Right renal cortex interstitium (tissue), 3 donors: ENCODE measurements around the gene MRPL33. TPM values are rescaled to one million over a fixed set of nuclear protein-coding genes. Genes with fewer than 3 reads are reported as not detected.

ENCODE experiments used
- DNase-seq, 3 donors: peaks; one replicate each; pipeline ENCODE4 v3.0.0-alpha.2; 2013; ENCODE audit warnings: low read depth in 3 of 3, low spot score in 2 of 3
- polyA plus RNA-seq, 3 donors: library from polyadenylated mRNA; unstranded; fragments of 120-200 nt; gene quantifications; one replicate each; pipeline ENCODE4 v1.2.1, GENCODE V29; 2013; ENCODE audit not compliant: insufficient read length in 3 of 3

Gene MRPL33
- polyA plus RNA-seq, 3 donors = 182 to 196 (median 183) TPM

DNA sequence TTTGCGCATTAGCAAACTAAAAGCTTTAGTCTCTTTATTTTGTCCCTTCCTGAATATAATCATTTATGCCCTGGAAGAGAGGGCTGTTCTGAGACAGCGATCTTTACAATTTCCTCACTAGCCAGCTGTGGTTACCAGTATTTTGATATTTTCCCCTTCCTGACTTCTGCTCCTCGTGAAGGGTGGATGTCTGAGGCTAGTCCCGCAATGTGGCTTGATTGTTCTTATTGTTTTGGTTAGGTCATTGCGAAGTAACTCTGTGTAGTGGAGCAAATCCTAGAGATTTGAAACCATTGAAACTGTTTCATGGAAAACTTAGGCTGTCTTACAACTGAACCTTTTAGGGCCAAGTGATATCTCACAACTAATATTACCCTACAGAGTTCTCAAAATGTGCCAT lies 2.4 kb downstream of the MRPL33 start:
- DNase-seq = no peak

GRCh38 chr2:27776097-27776496 lies 4.6 kb downstream of the MRPL33 start:
- no peak for DNase-seq

DNA sequence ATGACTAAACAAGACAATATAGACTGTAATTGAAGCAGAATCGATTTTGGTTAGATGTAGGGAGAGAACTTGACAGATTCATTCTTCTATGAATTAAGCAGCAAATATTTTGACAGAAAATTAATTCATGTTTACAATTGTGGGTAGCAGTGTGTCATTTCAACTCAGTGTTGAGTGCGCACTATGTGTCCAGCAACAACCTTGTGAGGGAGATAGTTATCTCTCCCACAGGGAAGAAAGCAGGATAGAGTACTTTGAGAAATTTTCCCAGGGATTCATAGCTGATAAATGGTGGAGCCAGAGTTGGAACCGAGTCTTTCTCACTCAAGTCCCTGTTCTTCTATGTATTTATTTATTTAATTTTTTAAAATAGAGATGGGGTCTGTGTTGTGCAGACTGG lies 5.2 kb downstream of the MRPL33 start:
- DNase-seq = no peak

DNA sequence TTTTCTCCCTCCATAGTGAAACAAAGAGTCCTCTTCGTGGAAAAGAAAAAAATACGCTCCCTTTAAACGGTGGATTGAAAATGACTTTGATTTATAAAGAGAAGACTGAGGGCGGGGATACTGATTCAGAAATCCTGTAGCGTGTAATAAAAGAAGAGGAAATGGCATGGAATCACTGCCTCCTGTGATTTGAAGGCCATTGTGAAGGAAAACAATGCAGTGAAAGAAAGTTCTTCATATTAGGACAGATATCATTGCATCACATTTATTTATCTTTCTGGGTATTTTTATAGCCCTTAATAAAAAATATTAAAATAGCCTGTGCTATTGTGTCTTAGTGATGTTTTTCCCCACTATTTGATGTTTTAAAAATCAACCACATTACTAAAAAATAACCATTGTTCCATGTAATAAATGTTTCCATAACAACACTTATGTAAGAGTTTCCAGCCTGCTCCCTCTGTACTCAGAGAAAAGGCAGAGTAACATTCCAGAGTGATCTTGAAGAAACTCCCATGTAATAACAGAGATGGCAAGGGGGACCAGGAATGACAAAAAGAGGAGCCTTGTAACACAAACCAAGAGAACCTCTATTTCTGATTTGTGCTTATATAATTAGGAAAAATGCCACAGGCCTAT lies 8.0 kb downstream of the MRPL33 start:
- no peak for DNase-seq

- DNase-seq = no peak
Observed at GRCh38 chr2:27781496-27781895, 10.0 kb downstream of the MRPL33 start.

DNA sequence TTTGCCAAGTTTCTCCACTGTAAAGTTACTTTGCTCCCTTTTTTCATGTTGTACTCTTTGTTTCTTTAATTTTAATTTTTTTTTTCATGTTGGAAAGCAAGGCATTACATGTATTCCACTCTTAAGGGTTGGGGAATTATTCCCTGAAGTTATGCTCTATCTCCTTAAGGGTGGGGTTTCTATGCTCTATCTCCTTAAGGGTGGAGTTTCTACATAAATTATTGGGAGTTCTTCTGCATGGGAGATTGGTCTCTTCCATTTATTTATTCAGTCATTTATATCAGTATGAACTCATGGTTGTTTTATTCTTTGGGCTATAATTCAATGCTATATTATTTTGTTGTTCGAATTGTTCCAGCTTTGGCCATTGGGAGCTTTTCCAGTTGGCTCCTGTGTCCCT lies 11.2 kb downstream of the MRPL33 start:
- no peak for DNase-seq

DNA sequence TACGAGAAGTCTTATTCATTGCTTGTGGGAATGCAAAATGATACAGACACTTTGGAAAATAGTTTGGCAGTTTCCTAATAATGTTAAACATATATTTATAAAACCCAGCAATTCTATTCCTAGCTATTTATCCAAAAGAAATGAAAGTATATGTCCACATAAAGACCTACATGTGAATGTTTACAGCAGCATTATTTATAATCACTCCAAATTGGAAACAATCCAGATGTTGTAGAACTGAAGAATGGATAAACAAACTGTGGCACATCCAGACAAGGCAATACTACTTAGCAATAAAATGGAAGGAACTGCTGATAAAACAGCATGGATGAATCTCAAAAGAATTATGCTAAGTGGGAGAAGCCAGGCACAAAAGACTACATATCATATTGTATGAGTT lies 19.3 kb downstream of the MRPL33 start:
- DNase-seq = no peak

GRCh38 chr2:27792759-27793158 lies 21.2 kb downstream of the MRPL33 start:
- DNase-seq = no peak

GRCh38 chr2:27795093-27795834 lies 23.7 kb downstream of the MRPL33 start:
- no peak for DNase-seq

GRCh38 chr2:27795868-27796277 lies 24.4 kb downstream of the MRPL33 start:
- DNase-seq = no peak

- no peak for DNase-seq
Observed at GRCh38 chr2:27796791-27797765, 25.6 kb downstream of the MRPL33 start.

GRCh38 chr2:27797841-27798240 lies 26.3 kb downstream of the MRPL33 start:
- DNase-seq = no peak

GRCh38 chr2:27798486-27798885 lies 27.0 kb downstream of the MRPL33 start:
- DNase-seq = no peak

GRCh38 chr2:27798948-27799645 lies 27.6 kb downstream of the MRPL33 start:
- DNase-seq = no peak

- no peak for DNase-seq
Observed at GRCh38 chr2:27799646-27800010, 28.1 kb downstream of the MRPL33 start.

GRCh38 chr2:27800856-27801255 lies 29.3 kb downstream of the MRPL33 start:
- no peak for DNase-seq

- DNase-seq = no peak
Observed at GRCh38 chr2:27802547-27802946, 31.0 kb downstream of the MRPL33 start.

DNA sequence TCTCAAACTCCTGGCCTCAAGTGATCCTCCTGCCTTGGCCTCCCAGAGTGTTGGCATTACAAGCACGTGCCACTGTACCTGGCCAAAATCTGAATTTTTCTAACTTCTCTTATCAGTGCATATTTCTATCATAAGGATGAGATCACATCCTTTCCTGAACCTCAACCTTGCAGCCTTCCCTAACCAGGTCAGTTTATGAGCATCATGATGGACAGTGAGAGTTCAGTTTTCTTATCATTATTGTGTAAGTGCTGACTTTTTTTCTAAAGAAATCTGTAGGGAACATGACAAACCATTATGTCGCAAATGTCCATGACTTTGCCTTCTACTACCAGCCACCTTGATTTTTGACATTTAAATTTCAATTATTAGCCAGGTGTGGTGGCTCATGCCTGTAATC lies 31.5 kb downstream of the MRPL33 start:
- DNase-seq = no peak

- no peak for DNase-seq
Observed at GRCh38 chr2:27804146-27804545, 32.6 kb downstream of the MRPL33 start.

DNA sequence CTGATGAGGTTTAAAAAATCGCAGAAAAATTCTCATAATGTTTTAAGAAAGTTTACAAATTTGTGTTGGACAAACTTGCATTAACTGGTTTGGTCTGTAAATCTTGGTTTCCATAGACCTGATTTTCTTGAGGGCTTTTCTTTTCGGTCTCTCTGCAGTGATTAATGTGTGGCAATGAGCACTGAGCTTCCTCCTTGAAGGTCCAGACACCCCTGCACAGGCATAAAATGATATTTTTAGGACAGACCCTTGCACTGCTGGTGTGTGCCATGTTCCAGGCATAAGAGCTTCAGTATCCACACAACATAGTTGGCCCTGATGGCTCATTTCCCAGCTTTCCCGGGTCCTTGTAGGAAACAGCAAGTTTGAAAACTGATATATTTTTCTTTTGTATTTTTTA lies 33.7 kb downstream of the MRPL33 start:
- no peak for DNase-seq
